ENCODE measurements around the gene NELL2.

DNA sequence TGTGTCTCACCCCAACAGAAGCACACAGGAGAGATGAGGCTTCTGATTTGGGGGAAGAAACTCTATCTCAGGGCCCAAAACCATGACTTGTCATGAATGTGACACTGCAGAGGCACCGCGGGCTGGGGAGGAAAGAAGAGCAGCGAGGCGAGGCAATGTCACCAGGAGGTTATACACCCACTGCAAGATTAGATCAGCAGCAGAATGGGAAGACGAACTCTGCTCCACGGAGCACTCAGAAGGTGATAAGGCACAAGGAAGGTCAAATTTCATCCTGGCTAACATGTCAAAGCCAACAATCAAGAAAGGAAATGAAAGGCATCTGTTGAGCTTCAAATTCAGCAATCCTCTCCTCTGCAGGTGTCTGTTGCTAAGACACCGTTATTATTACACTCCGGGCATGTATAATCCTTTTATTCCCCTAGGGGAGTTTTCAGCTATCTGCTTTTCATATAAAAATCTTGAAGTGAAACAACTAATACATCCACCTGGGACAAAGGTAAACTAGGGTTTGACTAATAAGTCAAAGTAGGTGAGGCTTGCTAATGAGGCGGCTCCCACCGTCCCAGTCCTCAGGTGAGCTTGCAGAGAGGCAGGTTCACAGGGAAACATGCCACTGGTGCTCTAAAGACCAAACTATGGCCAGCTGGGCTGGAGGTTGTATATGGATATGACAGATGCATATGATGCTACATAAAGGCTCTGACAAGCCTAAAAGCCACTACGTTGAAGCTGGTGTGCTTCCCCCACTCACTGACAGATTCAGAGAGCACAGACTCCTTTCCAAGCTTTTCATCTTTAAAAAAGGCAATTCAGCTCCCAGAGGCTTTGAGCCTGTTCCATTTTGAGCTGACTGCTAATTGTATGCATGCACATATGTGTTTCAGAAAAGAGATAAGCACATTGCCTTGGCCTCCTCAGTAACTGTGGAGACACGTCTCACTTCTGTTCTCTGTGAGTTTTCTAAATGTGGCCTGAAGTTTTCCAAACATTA, 221.2 kb downstream of the NELL2 start:
- TF ChIP-seq, protein P1, sequence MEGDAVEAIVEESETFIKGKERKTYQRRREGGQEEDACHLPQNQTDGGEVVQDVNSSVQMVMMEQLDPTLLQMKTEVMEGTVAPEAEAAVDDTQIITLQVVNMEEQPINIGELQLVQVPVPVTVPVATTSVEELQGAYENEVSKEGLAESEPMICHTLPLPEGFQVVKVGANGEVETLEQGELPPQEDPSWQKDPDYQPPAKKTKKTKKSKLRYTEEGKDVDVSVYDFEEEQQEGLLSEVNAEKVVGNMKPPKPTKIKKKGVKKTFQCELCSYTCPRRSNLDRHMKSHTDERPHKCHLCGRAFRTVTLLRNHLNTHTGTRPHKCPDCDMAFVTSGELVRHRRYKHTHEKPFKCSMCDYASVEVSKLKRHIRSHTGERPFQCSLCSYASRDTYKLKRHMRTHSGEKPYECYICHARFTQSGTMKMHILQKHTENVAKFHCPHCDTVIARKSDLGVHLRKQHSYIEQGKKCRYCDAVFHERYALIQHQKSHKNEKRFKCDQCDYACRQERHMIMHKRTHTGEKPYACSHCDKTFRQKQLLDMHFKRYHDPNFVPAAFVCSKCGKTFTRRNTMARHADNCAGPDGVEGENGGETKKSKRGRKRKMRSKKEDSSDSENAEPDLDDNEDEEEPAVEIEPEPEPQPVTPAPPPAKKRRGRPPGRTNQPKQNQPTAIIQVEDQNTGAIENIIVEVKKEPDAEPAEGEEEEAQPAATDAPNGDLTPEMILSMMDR (IDR thresholded peaks at IDR 0.05), result no peak
- TF ChIP-seq HEYL (CRISPR knock-in tag; IDR thresholded peaks at IDR 0.05) (no peak), NFE2L2 (conservative IDR thresholded peaks at IDR 0.05; ENCODE audit: low read length) (no peak), RNF2 (IDR thresholded peaks at IDR 0.05; ENCODE audit: borderline replicate concordance, low read depth) (no peak), TP53 (CRISPR knock-in tag; IDR thresholded peaks at IDR 0.05) (no peak), POLR2A (IDR thresholded peaks at IDR 0.05; ENCODE audit: low read length) (no peak)
- TF ChIP-seq, protein P2, sequence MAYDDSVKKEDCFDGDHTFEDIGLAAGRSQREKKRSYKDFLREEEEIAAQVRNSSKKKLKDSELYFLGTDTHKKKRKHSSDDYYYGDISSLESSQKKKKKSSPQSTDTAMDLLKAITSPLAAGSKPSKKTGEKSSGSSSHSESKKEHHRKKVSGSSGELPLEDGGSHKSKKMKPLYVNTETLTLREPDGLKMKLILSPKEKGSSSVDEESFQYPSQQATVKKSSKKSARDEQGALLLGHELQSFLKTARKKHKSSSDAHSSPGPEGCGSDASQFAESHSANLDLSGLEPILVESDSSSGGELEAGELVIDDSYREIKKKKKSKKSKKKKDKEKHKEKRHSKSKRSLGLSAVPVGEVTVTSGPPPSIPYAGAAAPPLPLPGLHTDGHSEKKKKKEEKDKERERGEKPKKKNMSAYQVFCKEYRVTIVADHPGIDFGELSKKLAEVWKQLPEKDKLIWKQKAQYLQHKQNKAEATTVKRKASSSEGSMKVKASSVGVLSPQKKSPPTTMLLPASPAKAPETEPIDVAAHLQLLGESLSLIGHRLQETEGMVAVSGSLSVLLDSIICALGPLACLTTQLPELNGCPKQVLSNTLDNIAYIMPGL (CRISPR knock-in tag; IDR thresholded peaks at IDR 0.05; ENCODE audit: borderline replicate concordance), result no peak

All from A549 (cell line).